HG03354 (cell line): ENCODE results near the gene TRAP1.

Source experiments
- ATAC-seq: cut with Tn5 transposase; IDR thresholded peaks from one replicate; pipeline ENCODE4 v1.9.1; 2021; ENCODE audit warnings: mild to moderate bottlenecking; ENCODE audit not compliant: unreplicated experiment, poor library complexity, severe bottlenecking

The TRAP1 gene

GRCh38 chr16:3717235-3718018, at the start of gene TRAP1:
Gene TRAP1 (minus strand): TSS chr16:3717524. CDS start chr16:3717508, 16 bp downstream.
- peak; percentile 88 for ATAC-seq

- ATAC-seq: no peak
These were observed 48.9 kb upstream of the TRAP1 start for GRCh38 chr16:3766177-3766576.

GRCh38 chr16:3764409-3764808, 47.1 kb upstream of the TRAP1 start:
- no peak for ATAC-seq

GRCh38 chr16:3762107-3762750, 44.9 kb upstream of the TRAP1 start:
- ATAC-seq: no peak

GRCh38 chr16:3761375-3762106, 44.2 kb upstream of the TRAP1 start:
- ATAC-seq: no peak

- no peak for ATAC-seq
These were observed 43.2 kb upstream of the TRAP1 start for GRCh38 chr16:3760518-3760917.

- ATAC-seq: no peak
These were observed 42.4 kb upstream of the TRAP1 start for GRCh38 chr16:3759736-3760135.

GRCh38 chr16:3756113-3756512, 38.8 kb upstream of the TRAP1 start:
- no peak for ATAC-seq

- no peak for ATAC-seq
These were observed 37.9 kb upstream of the TRAP1 start for GRCh38 chr16:3755249-3755648.

GRCh38 chr16:3754772-3755171, 37.4 kb upstream of the TRAP1 start:
- no peak for ATAC-seq

- ATAC-seq: no peak
These were observed 36.9 kb upstream of the TRAP1 start for GRCh38 chr16:3754081-3754703.

GRCh38 chr16:3752984-3753383, 35.7 kb upstream of the TRAP1 start:
- no peak for ATAC-seq

- ATAC-seq: no peak
These were observed 34.6 kb upstream of the TRAP1 start for GRCh38 chr16:3751878-3752277.

- no peak for ATAC-seq
These were observed 31.0 kb upstream of the TRAP1 start for GRCh38 chr16:3748307-3748706.

GRCh38 chr16:3745751-3746355, 28.5 kb upstream of the TRAP1 start:
- no peak for ATAC-seq

GRCh38 chr16:3744018-3744417, 26.7 kb upstream of the TRAP1 start:
- no peak for ATAC-seq

- ATAC-seq: no peak
These were observed 23.6 kb upstream of the TRAP1 start for GRCh38 chr16:3740934-3741333.

GRCh38 chr16:3740186-3740585, 22.9 kb upstream of the TRAP1 start:
- no peak for ATAC-seq

- no peak for ATAC-seq
These were observed 22.3 kb upstream of the TRAP1 start for GRCh38 chr16:3739636-3740035.

- no peak for ATAC-seq
These were observed 21.2 kb upstream of the TRAP1 start for GRCh38 chr16:3738541-3738940.
